ENCODE data around the gene VIPR1. TPM values are rescaled to one million over a fixed set of nuclear protein-coding genes. Genes with fewer than 3 reads are reported as not detected.

The VIPR1 gene
- polyA plus RNA-seq, 1 of the 3 experiments (the other 2 are of a cell fraction) = not detected

DNA sequence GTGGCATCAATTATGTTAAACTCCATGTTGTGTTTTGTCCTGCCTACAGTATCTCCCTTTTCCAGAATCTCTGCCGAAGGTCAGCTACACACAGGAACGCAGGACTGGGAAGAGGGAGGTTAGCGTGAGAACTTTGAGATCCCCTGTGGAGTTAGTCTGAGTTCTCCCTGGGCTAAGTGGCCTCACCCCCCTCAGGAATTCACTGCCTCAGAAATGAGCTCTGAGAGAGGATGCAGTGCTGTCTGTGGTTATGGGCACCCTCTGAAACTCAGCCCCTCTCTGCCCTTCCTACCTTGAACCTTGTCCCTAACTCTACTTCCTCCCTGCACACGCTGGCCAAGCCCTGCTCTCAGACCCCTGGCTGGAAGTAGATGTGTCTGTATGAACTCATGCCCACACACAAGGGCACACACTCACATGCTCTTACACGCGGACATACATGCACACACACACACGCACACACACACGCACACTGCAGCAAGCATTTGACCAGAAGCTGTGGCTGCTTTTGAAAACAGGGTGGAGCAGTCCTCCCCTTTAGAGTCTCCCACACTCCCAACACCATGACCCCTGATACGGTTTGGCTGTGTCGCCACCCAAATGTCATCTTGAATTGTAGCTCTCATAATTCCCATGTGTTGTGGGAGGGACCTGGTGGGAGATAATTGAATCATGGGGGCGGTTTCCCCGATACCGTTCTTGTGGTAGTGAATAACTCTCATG, 5.3 kb upstream of the VIPR1 start:
- Histone ChIP-seq H3K4me1 (ENCODE audit: control insufficient read depth in 1 of 2, insufficient read depth in 2 of 2, low read depth in 1 of 2, low read length in 1 of 2) (peaks cover 0 to 14% of the 10 kb centered on the region in 2 experiments; a peak in 1 of 4 replicates), H4K20me1 (ENCODE audit: insufficient read depth) (no peaks in the 10 kb centered on the region), H3K36me3 (replicated peaks in 1 of 2; ENCODE audit: control insufficient read depth in 1 of 2, insufficient read depth in 2 of 2, low read length in 1 of 2) (no peaks in the 10 kb centered on the region), H3K27me3 (ENCODE audit: insufficient read depth) (peaks cover 35% of the 10 kb centered on the region), H3K4me2 (no peak overlapping the region), H3K79me2 (ENCODE audit: insufficient read depth) (no peaks in the 10 kb centered on the region), H3K9me2 (no peaks in the 10 kb centered on the region), H3K9me3 (no peaks in the 10 kb centered on the region), H3F3A (replicated peaks; ENCODE audit: insufficient read depth) (no peaks in the 10 kb centered on the region), H3K4me3 (ENCODE audit: low read depth in 2 of 2, low read length in 1 of 2) (no peak overlapping the region), H3K27ac (ENCODE audit: low read depth in 2 of 2, low read length in 1 of 2) (no peak overlapping the region), H3K9ac (no peak overlapping the region), H2AFZ (ENCODE audit: low read depth) (no peak overlapping the region)
- DNase-seq = no peak
- TF ChIP-seq NRF1 (IDR thresholded peaks at IDR 0.05; ENCODE audit: low read depth, low read length) (no peak), TEAD4 (IDR thresholded peaks at IDR 0.05; ENCODE audit: borderline replicate concordance, insufficient read depth) (no peak), TCF12 (IDR thresholded peaks at IDR 0.05) (no peak), RFX5 (IDR thresholded peaks at IDR 0.05; ENCODE audit: low read length) (no peak), FOXJ3 (CRISPR knock-in tag; IDR thresholded peaks at IDR 0.05) (no peak), NFIC (IDR thresholded peaks at IDR 0.05; ENCODE audit: borderline replicate concordance) (no peak), SIN3A (IDR thresholded peaks at IDR 0.05; ENCODE audit: borderline replicate concordance, low read depth, low read length) (no peak), CHD2 (IDR thresholded peaks at IDR 0.05; ENCODE audit: low read length, partially characterized antibody) (no peak), TAF1 (IDR thresholded peaks at IDR 0.05; ENCODE audit: borderline replicate concordance, low read depth, low read length) (no peak), EZH2phosphoT487 (IDR thresholded peaks at IDR 0.05; ENCODE audit: borderline replicate concordance, low read depth) (no peak), GABPA (IDR thresholded peaks at IDR 0.05; ENCODE audit: low read depth) (no peak)
- TF ChIP-seq, protein P1, sequence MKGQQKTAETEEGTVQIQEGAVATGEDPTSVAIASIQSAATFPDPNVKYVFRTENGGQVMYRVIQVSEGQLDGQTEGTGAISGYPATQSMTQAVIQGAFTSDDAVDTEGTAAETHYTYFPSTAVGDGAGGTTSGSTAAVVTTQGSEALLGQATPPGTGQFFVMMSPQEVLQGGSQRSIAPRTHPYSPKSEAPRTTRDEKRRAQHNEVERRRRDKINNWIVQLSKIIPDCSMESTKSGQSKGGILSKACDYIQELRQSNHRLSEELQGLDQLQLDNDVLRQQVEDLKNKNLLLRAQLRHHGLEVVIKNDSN (IDR thresholded peaks at IDR 0.05; ENCODE audit: borderline replicate concordance, low read depth) = no peak
- TF ChIP-seq, protein P2, sequence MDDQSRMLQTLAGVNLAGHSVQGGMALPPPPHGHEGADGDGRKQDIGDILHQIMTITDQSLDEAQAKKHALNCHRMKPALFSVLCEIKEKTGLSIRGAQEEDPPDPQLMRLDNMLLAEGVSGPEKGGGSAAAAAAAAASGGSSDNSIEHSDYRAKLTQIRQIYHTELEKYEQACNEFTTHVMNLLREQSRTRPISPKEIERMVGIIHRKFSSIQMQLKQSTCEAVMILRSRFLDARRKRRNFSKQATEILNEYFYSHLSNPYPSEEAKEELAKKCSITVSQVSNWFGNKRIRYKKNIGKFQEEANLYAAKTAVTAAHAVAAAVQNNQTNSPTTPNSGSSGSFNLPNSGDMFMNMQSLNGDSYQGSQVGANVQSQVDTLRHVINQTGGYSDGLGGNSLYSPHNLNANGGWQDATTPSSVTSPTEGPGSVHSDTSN (IDR thresholded peaks at IDR 0.05) = no peak
- TF ChIP-seq, protein P3, sequence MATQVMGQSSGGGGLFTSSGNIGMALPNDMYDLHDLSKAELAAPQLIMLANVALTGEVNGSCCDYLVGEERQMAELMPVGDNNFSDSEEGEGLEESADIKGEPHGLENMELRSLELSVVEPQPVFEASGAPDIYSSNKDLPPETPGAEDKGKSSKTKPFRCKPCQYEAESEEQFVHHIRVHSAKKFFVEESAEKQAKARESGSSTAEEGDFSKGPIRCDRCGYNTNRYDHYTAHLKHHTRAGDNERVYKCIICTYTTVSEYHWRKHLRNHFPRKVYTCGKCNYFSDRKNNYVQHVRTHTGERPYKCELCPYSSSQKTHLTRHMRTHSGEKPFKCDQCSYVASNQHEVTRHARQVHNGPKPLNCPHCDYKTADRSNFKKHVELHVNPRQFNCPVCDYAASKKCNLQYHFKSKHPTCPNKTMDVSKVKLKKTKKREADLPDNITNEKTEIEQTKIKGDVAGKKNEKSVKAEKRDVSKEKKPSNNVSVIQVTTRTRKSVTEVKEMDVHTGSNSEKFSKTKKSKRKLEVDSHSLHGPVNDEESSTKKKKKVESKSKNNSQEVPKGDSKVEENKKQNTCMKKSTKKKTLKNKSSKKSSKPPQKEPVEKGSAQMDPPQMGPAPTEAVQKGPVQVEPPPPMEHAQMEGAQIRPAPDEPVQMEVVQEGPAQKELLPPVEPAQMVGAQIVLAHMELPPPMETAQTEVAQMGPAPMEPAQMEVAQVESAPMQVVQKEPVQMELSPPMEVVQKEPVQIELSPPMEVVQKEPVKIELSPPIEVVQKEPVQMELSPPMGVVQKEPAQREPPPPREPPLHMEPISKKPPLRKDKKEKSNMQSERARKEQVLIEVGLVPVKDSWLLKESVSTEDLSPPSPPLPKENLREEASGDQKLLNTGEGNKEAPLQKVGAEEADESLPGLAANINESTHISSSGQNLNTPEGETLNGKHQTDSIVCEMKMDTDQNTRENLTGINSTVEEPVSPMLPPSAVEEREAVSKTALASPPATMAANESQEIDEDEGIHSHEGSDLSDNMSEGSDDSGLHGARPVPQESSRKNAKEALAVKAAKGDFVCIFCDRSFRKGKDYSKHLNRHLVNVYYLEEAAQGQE (IDR thresholded peaks at IDR 0.05; ENCODE audit: low read depth, low read length) = no peak
- TF ChIP-seq, protein P4, sequence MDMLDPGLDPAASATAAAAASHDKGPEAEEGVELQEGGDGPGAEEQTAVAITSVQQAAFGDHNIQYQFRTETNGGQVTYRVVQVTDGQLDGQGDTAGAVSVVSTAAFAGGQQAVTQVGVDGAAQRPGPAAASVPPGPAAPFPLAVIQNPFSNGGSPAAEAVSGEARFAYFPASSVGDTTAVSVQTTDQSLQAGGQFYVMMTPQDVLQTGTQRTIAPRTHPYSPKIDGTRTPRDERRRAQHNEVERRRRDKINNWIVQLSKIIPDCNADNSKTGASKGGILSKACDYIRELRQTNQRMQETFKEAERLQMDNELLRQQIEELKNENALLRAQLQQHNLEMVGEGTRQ (IDR thresholded peaks at IDR 0.05; ENCODE audit: borderline replicate concordance, low read depth, low read length) = no peak
- WGBS (ENCODE audit: low lambda C conversion rate) = 53% methylated on average over 13 of the region's 13 CpGs
- CTCF ChIA-PET = no interaction called here
- POLR2A ChIA-PET = no interaction called here

Data from SK-N-SH (cell line).